HG02885 (cell line): ENCODE results near the gene TTC34.

ENCODE experiments used
- ATAC-seq: cut with Tn5 transposase; IDR thresholded peaks from one replicate; pipeline ENCODE4 v1.9.1; 2021; ENCODE audit warnings: mild to moderate bottlenecking; ENCODE audit not compliant: unreplicated experiment, poor library complexity

The TTC34 gene

DNA sequence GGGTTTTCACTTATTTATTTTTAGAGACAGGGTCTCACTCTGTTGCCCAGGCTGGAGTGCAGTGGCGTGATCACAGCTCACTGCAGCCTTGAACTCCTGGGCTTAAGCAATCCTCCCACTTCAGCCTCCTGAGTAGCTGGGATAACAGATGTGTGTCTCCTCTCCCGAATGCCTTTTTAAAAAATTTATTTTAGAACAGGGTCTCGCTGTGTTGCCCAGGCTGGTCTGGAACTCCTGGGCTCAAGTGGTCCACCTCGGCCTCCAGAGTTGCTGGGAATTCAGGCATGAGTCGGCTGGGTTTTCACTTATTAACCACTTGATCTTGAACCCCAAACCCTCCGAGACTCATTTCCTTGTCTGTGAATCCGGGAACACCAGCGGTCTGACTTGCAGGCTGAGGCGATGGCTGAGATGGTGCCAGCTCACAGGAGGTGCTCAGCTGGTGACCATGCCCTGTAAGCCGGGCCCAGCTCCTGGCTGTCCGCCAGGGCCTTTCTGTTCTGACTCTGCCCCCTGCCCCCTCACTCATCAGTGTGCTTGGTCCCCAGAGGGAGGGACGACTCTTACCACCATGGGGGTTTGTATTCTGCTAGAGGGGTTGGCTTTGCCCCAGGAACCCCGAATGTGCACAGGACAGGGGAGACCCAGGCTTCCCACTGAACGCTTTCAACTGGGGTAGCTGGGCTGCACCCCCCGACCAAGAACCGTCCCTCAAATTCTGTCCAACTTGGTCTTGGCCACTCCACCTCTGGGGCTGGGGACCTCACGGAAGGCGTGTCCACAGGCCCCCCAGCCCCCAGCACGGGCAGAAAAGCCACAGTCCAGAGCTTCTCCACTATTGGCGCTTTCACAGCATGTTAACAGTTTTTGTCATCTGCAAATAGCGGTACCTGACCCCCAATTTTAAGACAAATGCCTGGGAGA lies 191.2 kb downstream of the TTC34 start:
- ATAC-seq: no peak

DNA sequence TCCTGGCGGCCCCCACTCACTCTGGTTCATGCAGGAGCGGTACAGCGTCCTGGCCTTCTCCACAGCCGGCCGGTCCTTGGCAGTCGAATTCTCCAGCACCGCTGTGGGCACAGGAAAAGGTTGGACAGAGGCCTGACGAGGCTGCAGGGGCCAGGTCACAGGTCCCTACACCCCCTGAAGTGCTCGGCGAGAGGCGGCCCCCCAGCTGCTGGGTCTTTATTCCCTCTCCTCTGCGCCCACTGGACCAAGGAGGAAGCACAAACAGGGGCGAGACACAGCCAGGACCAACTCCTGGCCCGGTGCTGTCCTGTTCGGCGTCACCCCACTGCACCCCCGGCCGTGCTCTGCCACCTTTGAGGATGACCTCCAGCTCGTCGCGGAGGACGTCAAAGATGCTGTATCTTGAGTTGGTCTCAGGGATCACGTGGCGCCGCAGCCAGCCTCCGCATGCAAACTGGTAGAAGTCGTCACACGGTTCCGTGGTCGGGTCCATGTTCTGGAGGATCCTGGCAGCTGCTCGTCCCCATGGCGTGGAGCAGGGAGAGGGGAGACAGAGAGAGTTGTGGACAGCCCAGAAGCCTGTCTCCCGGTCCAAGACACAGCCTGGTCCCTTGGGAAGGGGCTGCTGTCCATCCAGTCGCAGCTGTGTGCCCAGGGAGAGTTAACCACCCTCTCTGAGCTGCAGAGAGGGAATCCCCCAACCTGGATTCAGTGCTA lies 192.0 kb downstream of the TTC34 start:
- ATAC-seq: no peak

- no peak for ATAC-seq
Measured at GRCh38 chr1:2607641-2608091, 193.8 kb downstream of the TTC34 start.

DNA sequence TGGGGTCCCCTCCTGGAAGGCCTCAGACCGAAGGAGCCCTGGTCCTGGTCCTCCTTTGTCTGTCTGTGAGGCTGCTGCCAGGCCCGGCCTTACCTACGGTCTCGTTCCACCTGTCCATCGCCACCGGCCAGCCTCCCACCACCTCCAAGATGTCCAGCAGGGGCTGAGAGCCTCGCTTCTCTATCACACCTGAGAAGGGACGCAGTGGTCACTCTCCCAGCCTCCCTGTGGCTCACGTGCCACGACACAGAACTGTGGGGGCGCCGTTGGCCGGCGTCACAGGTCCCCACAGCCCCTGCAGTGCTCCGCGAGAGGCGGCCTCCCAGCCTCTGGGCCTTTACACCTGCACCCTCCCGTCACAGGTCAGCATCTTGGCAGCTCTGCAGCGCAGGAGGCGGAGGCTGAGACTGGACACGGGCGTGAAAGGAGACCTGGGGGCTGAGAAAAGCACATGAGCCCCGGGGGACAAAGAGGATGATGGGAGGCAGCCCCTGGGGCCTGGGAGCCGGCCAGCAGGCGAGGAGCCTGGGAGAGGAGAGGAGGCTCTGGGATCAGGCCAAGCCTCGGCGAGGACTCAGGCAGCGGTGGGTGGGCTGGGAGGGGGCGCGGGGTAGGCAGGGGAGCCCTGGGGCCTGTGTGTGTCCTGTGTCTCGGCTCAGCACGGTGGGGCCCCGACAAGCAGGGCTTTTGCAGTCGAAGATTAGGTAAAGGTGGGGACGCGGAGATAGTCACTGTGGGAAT lies 194.4 kb downstream of the TTC34 start:
- no peak for ATAC-seq

DNA sequence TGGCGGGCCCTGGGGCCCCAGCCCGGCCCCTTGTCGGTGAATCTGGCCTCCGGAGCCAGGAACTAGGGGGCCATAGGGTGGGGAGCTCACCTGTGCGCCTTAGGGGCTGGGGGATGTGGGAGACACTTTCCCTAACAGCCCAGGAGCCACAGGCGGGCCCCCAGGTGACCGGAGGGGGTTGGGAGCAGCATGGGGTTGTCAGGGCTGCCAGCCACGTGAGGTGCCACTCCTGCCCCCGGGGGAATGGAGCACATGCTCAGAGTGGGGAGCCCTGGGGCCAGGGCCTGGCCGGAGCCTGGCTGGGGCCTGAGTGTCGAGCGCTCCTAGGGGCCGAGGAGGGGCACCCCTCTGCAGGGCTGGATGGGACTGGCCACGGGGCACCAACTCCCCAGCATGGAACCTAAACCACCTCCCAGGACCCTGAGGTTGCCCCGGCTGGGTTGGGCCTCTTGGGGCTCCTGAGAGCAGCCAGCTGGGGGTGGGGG lies 195.1 kb downstream of the TTC34 start:
- no peak for ATAC-seq

- no peak for ATAC-seq
Measured at GRCh38 chr1:2605509-2606395, 195.7 kb downstream of the TTC34 start.

- ATAC-seq: no peak
Measured at GRCh38 chr1:2604844-2605508, 196.5 kb downstream of the TTC34 start.

- no peak for ATAC-seq
Measured at GRCh38 chr1:2604156-2604843, 197.2 kb downstream of the TTC34 start.

GRCh38 chr1:2603521-2604155 lies 197.9 kb downstream of the TTC34 start:
- no peak for ATAC-seq

DNA sequence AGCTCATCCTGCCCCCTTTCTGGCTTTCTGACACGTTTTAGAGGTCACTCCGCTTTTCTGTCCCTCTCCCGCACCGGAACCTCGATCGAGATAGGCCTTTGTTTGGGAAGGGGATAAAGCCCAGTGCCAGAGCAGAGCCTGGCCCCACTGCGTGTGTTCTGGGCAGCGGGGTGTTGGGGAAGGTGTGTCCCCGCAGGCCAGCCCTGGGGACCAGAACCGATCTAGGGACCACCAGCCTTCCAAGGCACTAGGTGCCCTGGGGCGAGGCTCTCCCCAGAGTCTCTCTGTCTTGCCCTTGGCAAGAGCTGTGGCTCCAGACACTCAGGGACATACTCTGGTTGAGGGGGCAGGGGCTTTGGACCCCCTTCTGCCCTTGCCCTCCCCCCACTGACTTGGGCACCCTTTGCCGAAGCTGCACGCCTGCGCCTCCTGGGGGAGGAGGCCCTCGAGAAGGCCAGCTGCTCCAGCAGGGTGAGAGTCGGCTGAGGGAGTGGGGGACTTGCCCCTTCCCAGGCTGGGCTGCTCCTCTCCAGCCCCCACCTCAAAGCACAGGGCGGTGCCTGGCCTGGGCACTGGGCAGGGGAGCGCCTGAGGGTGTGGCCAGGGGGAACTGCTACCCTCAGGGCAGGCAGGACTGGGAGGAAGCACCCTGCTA lies 198.5 kb downstream of the TTC34 start:
- no peak for ATAC-seq

DNA sequence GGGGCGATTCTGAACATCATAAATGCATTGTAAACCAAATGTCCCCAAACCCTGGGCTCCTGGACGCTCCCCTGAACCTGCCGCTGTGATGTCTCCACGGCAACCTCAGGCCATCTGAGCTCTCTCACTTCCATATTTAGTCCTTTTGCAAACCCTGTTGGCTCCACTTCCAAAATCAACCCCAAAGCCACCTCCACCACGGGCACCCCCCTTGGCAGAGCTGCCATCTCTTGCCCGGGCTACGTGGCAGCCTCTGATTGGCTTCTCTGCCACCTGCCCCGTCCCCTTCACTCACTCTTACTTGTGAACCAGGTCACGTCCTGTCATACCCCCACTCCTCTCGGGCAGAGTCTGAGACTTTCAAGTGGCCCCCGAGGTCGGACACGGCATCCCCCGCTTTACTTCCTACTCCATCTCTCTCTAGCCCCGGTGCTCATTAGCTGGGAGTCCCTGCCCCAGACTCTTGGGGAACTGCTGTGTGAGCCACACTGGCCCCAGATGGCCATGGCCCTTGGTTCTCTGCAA lies 199.1 kb downstream of the TTC34 start:
- ATAC-seq: no peak

- ATAC-seq: no peak
Measured at GRCh38 chr1:2601721-2602303, 199.7 kb downstream of the TTC34 start.

DNA sequence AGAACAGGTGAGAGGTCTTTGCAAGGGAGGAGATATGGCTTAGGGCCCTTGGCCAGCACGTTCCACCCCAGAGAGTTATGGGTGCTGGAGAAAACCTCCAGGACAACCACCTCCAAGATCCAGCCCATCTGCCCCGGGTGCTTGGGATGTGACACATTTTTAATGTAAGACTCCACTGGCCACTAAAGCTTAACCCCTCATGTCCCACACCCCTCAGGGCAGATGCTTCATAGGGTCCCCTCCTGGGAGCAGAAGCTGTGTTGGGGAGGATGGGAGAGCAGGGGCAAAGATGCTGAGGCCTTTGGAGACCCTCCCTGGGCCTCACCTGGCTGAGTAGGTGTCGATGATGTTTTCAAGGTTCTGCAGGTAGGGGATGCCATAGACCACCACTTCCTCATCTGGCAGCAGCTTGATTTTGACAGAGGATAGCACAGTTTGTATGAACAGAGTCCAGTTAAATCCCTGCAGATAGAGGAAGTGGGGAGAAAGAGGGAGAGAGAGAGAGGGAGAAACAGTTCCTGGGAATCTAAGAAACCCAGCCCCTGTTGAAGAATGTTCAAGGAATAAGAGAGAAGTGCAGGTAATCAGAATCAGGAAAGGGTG lies 203.1 kb downstream of the TTC34 start:
- ATAC-seq: no peak

DNA sequence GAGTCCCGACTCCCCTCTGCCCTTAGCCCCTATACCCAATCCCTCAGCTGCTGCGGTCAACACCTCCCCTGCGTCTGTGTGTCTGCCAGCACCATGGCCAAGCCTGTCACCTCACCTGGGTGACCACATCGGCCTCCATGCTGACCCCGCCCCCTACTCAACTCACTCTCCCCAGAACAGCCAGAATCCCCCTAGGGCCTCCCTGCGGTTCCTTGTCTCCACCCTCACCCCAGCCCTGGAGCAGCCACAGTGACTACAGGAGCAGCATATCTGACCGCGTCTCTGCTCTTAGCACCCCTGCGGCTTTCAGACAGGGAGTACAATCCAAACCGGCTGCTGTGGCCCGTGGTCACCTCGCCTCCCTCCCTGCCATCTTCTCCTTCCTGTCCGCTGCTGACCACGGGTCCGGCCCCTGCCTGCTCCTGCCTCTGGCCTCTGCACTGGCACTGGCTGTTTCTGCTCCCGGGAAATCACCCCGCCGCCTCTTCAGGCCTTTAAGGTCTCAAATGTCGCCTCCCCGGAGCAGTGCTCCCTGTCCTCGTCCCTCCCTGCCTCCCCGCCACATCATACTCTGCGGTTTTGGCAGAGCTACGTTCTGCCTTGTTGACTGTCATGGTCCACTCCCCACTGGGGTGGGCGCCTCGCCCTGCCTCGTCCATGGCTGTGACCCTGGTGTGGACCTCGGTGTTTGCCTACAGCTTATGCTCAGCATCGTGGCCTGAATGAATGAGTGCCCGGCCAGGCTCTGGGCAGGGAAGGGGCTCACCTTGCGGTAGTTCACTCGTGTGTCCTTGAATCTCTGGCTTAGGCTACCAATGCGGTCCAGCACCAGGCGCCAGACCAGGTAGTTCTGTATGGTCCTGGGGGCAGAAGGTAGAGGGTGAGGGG lies 203.8 kb downstream of the TTC34 start:
- ATAC-seq: no peak

- no peak for ATAC-seq
Measured at GRCh38 chr1:2596530-2597333, 204.8 kb downstream of the TTC34 start.
